ENCODE measurements around the gene SPOCD1. TPM values are rescaled to one million over a fixed set of nuclear protein-coding genes. Genes with fewer than 3 reads are reported as not detected.

SPOCD1 gene
- total and polyA plus RNA-seq, 11 donors: 0.19 to 2.9 (median 0.41) TPM; not detected in 5

DNA sequence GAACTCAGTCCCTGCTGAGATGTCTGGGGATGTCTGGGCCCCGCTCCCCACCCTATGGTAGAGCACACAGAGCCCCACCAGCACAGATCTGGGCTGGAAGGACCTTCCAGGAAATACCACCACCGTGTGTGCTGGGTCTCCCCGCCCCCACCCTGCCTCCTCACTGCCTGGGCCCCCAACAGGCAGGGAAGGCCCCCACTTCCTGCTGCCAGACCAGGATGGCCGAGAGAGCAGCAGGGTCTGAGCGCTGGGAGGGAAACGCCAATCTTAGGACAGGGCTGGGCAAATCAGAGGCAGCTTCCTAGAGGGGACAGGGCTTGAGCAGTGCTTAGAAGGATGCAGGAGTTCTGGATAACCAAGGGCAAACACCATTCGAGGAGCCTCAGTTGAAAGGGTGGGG is 63.6 kb downstream of the SPOCD1 start:
- no peak overlapping the region for H3K4me3 ChIP-seq
- H3K9me3 ChIP-seq: no peaks in the 10 kb centered on the region
- H3K27me3 ChIP-seq: no peaks in the 10 kb centered on the region
- ATAC-seq: no peak
- H3K36me3 ChIP-seq: no peaks in the 10 kb centered on the region
- intact Hi-C loops (cut with DNase I): loop anchor here in 1 of 10 donors (2.0 kb wide), 1 partner anchor 37 kb away; no protein-coding TSS in a partner anchor
- no peak for TF ChIP-seq POLR2A (IDR thresholded peaks at IDR 0.05)
- TF ChIP-seq, protein P1, sequence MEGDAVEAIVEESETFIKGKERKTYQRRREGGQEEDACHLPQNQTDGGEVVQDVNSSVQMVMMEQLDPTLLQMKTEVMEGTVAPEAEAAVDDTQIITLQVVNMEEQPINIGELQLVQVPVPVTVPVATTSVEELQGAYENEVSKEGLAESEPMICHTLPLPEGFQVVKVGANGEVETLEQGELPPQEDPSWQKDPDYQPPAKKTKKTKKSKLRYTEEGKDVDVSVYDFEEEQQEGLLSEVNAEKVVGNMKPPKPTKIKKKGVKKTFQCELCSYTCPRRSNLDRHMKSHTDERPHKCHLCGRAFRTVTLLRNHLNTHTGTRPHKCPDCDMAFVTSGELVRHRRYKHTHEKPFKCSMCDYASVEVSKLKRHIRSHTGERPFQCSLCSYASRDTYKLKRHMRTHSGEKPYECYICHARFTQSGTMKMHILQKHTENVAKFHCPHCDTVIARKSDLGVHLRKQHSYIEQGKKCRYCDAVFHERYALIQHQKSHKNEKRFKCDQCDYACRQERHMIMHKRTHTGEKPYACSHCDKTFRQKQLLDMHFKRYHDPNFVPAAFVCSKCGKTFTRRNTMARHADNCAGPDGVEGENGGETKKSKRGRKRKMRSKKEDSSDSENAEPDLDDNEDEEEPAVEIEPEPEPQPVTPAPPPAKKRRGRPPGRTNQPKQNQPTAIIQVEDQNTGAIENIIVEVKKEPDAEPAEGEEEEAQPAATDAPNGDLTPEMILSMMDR (IDR thresholded peaks at IDR 0.05): no peak
- no peak for DNase-seq
- H3K4me1 ChIP-seq: peaks cover 0 to 75% (median 42%) of the 10 kb centered on the region in 12 donors
- WGBS, 4 donors: 29 to 60% (median 37%) methylated on average over 4 to 7 of the region's 7 CpGs
- peak overlapping the region in 3 of 12 donors; percentile 9 to 79 (median 28) for H3K27ac ChIP-seq

DNA sequence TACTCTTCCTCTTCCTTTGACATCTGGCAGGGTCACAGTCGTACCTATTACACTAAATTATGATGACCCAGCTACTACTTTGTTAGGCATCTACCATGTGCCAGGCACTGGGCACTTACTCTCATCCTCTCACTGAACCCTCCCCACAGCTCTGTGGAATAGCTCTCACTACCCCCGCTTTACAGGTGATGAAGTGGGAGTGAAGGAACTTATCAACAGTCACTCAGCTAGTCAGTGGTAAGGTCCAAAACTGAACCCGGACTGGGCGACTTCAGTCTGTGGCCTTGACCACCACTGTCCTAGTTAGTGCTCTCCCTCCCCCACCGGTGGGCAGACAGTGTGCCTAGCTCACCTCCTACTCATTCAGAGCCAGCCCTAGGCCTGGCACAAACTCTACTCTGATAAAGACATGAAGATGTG is 64.0 kb downstream of the SPOCD1 start:
- peak; percentile 21 to 58 (median 42) for ATAC-seq
- intact Hi-C loops (cut with DNase I): loop anchor here in 1 of 10 donors (2.0 kb wide), 1 partner anchor 37 kb away; no protein-coding TSS in a partner anchor
- Histone ChIP-seq H3K36me3 (no peaks in the 10 kb centered on the region), H3K27me3 (no peaks in the 10 kb centered on the region), H3K9me3 (no peaks in the 10 kb centered on the region), H3K4me3 (no peak overlapping the region), H3K27ac (peak overlapping the region in 3 of 12 donors; percentile 9 to 79 (median 28)), H3K4me1 (peaks cover 0 to 79% (median 42%) of the 10 kb centered on the region in 12 donors)
- WGBS, 4 donors: 33 to 59% (median 45%) methylated on average over 2 to 5 of the region's 5 CpGs
- DNase-seq: peak in 2 of 5 donors; percentile 59 to 65
- TF ChIP-seq, protein P1 (IDR thresholded peaks at IDR 0.05): no peak
- TF ChIP-seq POLR2A (IDR thresholded peaks at IDR 0.05): no peak

DNA sequence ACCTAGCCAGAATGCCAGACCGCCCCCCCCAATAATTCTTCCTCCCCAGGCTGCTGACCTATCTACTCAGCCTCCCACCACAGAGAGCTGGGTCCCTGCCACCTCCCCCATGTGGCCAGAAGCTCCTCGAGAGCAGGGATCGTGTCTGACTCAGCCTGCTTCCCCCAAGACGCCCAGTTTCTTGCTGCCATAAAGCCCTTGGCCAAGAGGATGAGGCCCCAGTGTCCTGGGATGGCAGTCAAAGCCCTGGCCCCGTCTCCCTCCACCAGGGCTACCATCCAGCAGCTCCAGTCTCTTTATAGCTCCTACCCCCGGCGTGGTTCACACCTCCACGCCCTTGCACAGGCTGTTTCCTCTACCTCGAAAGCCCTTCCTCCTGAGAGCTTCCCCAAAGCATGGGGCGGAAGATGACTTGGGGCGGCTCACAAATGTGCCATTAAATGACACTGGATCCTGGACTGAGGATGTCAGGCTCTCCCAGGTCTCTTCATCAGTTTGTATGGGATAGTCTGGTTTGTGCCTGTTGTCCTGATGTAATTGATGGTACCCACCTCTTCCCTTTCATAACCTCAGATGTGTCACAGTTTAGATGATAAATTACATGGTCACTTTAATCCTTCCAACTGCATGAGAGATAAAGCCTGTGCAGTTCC is 64.8 kb downstream of the SPOCD1 start:
- DNase-seq (no peak), ATAC-seq (no peak)
- Histone ChIP-seq H3K9me3 (no peaks in the 10 kb centered on the region), H3K4me3 (no peak overlapping the region), H3K27ac (peak overlapping the region in 2 of 12 donors; percentile 24 to 57), H3K27me3 (no peaks in the 10 kb centered on the region), H3K36me3 (no peaks in the 10 kb centered on the region), H3K4me1 (peaks cover 0 to 82% (median 44%) of the 10 kb centered on the region in 12 donors)
- no peak for TF ChIP-seq POLR2A (IDR thresholded peaks at IDR 0.05)
- TF ChIP-seq, protein P1 (IDR thresholded peaks at IDR 0.05): no peak
- 27 to 34% (median 34%) methylated on average over 11 of the region's 11 CpGs for WGBS, 4 donors
- intact Hi-C loops (cut with DNase I): no loop called here

Data from heart left ventricle (tissue), 16 donors.